Mesendoderm (in vitro differentiated cells): ENCODE results near the gene EEF1AKMT3.

Experiments
- DNase-seq: peaks from one replicate; pipeline ENCODE4 v3.0.0; 2013
- H2AK5ac ChIP-seq: 2 replicates; pipeline ENCODE4 v1.6.1; 2013; ENCODE audit warnings: low read length, inconsistent platforms
- H2BK120ac ChIP-seq: 2 replicates; pipeline ENCODE4 v1.6.1; 2013; ENCODE audit warnings: low read depth, mild to moderate bottlenecking, low read length, moderate library complexity, mixed read lengths
- H2BK15ac ChIP-seq: replicated peaks from 2 replicates; pipeline ENCODE4 v1.6.1; 2013; ENCODE audit warnings: low read depth, mild to moderate bottlenecking, moderate library complexity
- H2BK5ac ChIP-seq: 2 replicates; pipeline ENCODE4 v1.6.1; 2013; ENCODE audit warnings: low read length, inconsistent platforms
- H3K18ac ChIP-seq: 2 replicates; pipeline ENCODE4 v1.6.1; 2013; ENCODE audit warnings: mild to moderate bottlenecking, low read length, mixed read lengths
- H3K23ac ChIP-seq: one replicate; pipeline ENCODE4 v1.6.1; 2013; ENCODE audit warnings: low read length
- H3K27ac ChIP-seq: 2 replicates; pipeline ENCODE4 v1.5.1; 2013; ENCODE audit warnings: low read depth, mild to moderate bottlenecking, inconsistent platforms, low read length, moderate library complexity
- H3K27me3 ChIP-seq: 2 replicates; pipeline ENCODE4 v1.6.1; 2013; ENCODE audit warnings: low read length, control low read depth, mild to moderate bottlenecking, inconsistent platforms; ENCODE audit not compliant: insufficient read depth, poor library complexity
- H3K36me3 ChIP-seq: 2 replicates; pipeline ENCODE4 v1.6.1; 2013; ENCODE audit warnings: low read length, inconsistent platforms; ENCODE audit not compliant: control insufficient read depth, insufficient read depth
- H3K4ac ChIP-seq: one replicate; pipeline ENCODE4 v1.6.1; 2013; ENCODE audit warnings: low read depth, mild to moderate bottlenecking, low read length, moderate library complexity
- H3K4me1 ChIP-seq: 2 replicates; pipeline ENCODE4 v1.6.1; 2013; ENCODE audit warnings: low read depth, low read length, inconsistent platforms; ENCODE audit not compliant: control insufficient read depth
- H3K4me2 ChIP-seq: 2 replicates; pipeline ENCODE4 v1.6.1; 2013; ENCODE audit warnings: low read length
- H3K4me3 ChIP-seq: 2 replicates; pipeline ENCODE4 v1.5.1; 2013; ENCODE audit warnings: mild to moderate bottlenecking, low read length
- H3K56ac ChIP-seq: one replicate; pipeline ENCODE4 v1.6.1; 2013; ENCODE audit warnings: low read length
- H3K79me1 ChIP-seq: 2 replicates; pipeline ENCODE4 v1.6.1; 2013; ENCODE audit warnings: low read length, inconsistent platforms
- H3K79me2 ChIP-seq: 2 replicates; pipeline ENCODE4 v1.6.1; 2013; ENCODE audit warnings: mild to moderate bottlenecking, low read length; ENCODE audit not compliant: control insufficient read depth, insufficient read depth
- H3K9ac ChIP-seq: 2 replicates; pipeline ENCODE4 v1.6.1; 2013; ENCODE audit warnings: low read length, inconsistent platforms
- H4K5ac ChIP-seq: one replicate; pipeline ENCODE4 v1.6.1; 2013; ENCODE audit warnings: low read length
- H4K8ac ChIP-seq: one replicate; pipeline ENCODE4 v1.6.1; 2013; ENCODE audit warnings: low read depth, mild to moderate bottlenecking, control low read depth, low read length, moderate library complexity
- WGBS: extraction: QIAGEN DNeasy Blood & Tissue Kit; methylation state at CpG from one replicate; pipeline ENCODE4 v1.1.7; 2013; ENCODE audit warnings: low lambda C conversion rate, missing lambda C conversion rate; ENCODE audit not compliant: insufficient coverage; ENCODE audit errors: extremely low coverage; 5-methylcytosine and 5-hydroxymethylcytosine counted together

Gene EEF1AKMT3

GRCh38 chr12:57761391-57761998, 10.9 kb upstream of the EEF1AKMT3 start:
- WGBS: no CpG with 5 or more reads among the region's 4 CpGs
- no peak overlapping the region for H3K4ac ChIP-seq
- H2BK15ac ChIP-seq: no peak overlapping the region
- no peak overlapping the region for H3K4me2 ChIP-seq
- no peak overlapping the region for H3K27ac ChIP-seq
- H3K9ac ChIP-seq: no peak overlapping the region
- H3K27me3 ChIP-seq: peaks cover 20% of the 10 kb centered on the region
- H2BK5ac ChIP-seq: no peak overlapping the region
- no peaks in the 10 kb centered on the region for H3K79me1 ChIP-seq
- H3K4me3 ChIP-seq: no peak overlapping the region
- H3K4me1 ChIP-seq: peaks cover 8% of the 10 kb centered on the region
- H2BK120ac ChIP-seq: no peak overlapping the region
- no peaks in the 10 kb centered on the region for H3K36me3 ChIP-seq
- H3K18ac ChIP-seq: no peak overlapping the region
- H4K8ac ChIP-seq: no peak overlapping the region
- no peak overlapping the region for H3K56ac ChIP-seq
- H2AK5ac ChIP-seq: no peak overlapping the region
- no peak overlapping the region for H4K5ac ChIP-seq
- no peak for DNase-seq
- no peak overlapping the region for H3K23ac ChIP-seq
- H3K79me2 ChIP-seq: no peaks in the 10 kb centered on the region

- Histone ChIP-seq H3K4me2 (no peak overlapping the region), H2BK120ac (no peak overlapping the region), H2BK15ac (no peak overlapping the region), H3K18ac (no peak overlapping the region), H3K56ac (no peak overlapping the region), H3K4ac (no peak overlapping the region), H3K79me2 (no peaks in the 10 kb centered on the region), H3K79me1 (no peaks in the 10 kb centered on the region), H3K4me3 (no peak overlapping the region), H3K23ac (no peak overlapping the region), H2BK5ac (no peak overlapping the region), H3K27ac (no peak overlapping the region), H4K5ac (no peak overlapping the region), H3K4me1 (peaks cover 9% of the 10 kb centered on the region), H3K36me3 (no peaks in the 10 kb centered on the region), H3K27me3 (peaks cover 19% of the 10 kb centered on the region), H4K8ac (no peak overlapping the region), H3K9ac (no peak overlapping the region), H2AK5ac (no peak overlapping the region)
- no CpG with 5 or more reads among the region's 2 CpGs for WGBS
- DNase-seq: no peak
Measured at GRCh38 chr12:57762463-57762862, 10.0 kb upstream of the EEF1AKMT3 start.

GRCh38 chr12:57763881-57764661, 8.3 kb upstream of the EEF1AKMT3 start:
- no peak for DNase-seq
- WGBS: no CpG with 5 or more reads among the region's 6 CpGs
- peaks cover 19% of the 10 kb centered on the region for H3K27me3 ChIP-seq

GRCh38 chr12:57764662-57765002, 7.8 kb upstream of the EEF1AKMT3 start:
- no CpG with 5 or more reads among the region's 17 CpGs for WGBS
- Histone ChIP-seq H3K23ac (no peak overlapping the region), H2AK5ac (no peak overlapping the region), H3K4ac (no peak overlapping the region), H3K79me2 (no peaks in the 10 kb centered on the region), H3K79me1 (no peaks in the 10 kb centered on the region), H3K9ac (peak overlapping the region; percentile 54), H3K36me3 (peaks cover 2% of the 10 kb centered on the region), H4K5ac (no peak overlapping the region), H2BK120ac (no peak overlapping the region), H3K4me3 (peak overlapping the region; percentile 10), H3K56ac (peak overlapping the region; percentile 66), H3K4me2 (peak overlapping the region; percentile 65), H2BK5ac (no peak overlapping the region), H3K27ac (no peak overlapping the region), H3K18ac (no peak overlapping the region), H3K4me1 (peaks cover 9% of the 10 kb centered on the region), H2BK15ac (no peak overlapping the region), H4K8ac (no peak overlapping the region), H3K27me3 (peaks cover 19% of the 10 kb centered on the region)
- DNase-seq: no peak

More at GRCh38 chr12:57763881-57764661, 8.3 kb upstream of the EEF1AKMT3 start:
- Histone ChIP-seq H3K79me2 (no peaks in the 10 kb centered on the region), H3K4me1 (peaks cover 9% of the 10 kb centered on the region), H2AK5ac (no peak overlapping the region), H4K8ac (no peak overlapping the region), H3K56ac (no peak overlapping the region), H2BK5ac (no peak overlapping the region), H4K5ac (no peak overlapping the region), H2BK15ac (no peak overlapping the region), H3K23ac (no peak overlapping the region), H2BK120ac (no peak overlapping the region), H3K4me3 (no peak overlapping the region), H3K36me3 (peaks cover 2% of the 10 kb centered on the region), H3K9ac (no peak overlapping the region), H3K27ac (no peak overlapping the region), H3K18ac (no peak overlapping the region), H3K4me2 (no peak overlapping the region), H3K4ac (no peak overlapping the region), H3K79me1 (no peaks in the 10 kb centered on the region)

GRCh38 chr12:57765003-57765697, 7.3 kb upstream of the EEF1AKMT3 start:
- peak; percentile 78 for DNase-seq
- Histone ChIP-seq H3K36me3 (peaks cover 2% of the 10 kb centered on the region), H4K5ac (no peak overlapping the region), H3K4me2 (peak overlapping the region; percentile 65), H3K56ac (peak overlapping the region; percentile 66), H3K4me1 (peaks cover 9% of the 10 kb centered on the region), H4K8ac (no peak overlapping the region), H3K4ac (no peak overlapping the region), H3K27ac (no peak overlapping the region), H3K4me3 (peak overlapping the region; percentile 10), H3K79me1 (no peaks in the 10 kb centered on the region), H2BK120ac (no peak overlapping the region), H3K27me3 (peaks cover 19% of the 10 kb centered on the region), H3K18ac (no peak overlapping the region), H3K9ac (peak overlapping the region; percentile 54), H2BK15ac (no peak overlapping the region), H2AK5ac (no peak overlapping the region), H2BK5ac (no peak overlapping the region), H3K23ac (no peak overlapping the region), H3K79me2 (no peaks in the 10 kb centered on the region)
- WGBS: no CpG with 5 or more reads among the region's 60 CpGs
